IPS-NIHi7 (cell line): Measurements from ENCODE around the gene SIDT2.
"Not testable (repeated sequence)": the region's sequence is repeated elsewhere in the genome, so short reads cannot be mapped to it uniquely, and the experiment has no call there.

Source experiments
- DNase-seq: peaks from one replicate; pipeline ENCODE4 v3.0.0; 2012; ENCODE audit warnings: mixed read lengths; ENCODE audit errors: extremely low spot score

The SIDT2 gene

GRCh38 chr11:117202386-117203068 lies 24.0 kb downstream of the SIDT2 start:
- no peak for DNase-seq

GRCh38 chr11:117203069-117203407 lies 24.5 kb downstream of the SIDT2 start:
- DNase-seq, result no peak

- DNase-seq, result no peak
Measured at GRCh38 chr11:117204283-117205080, 25.9 kb downstream of the SIDT2 start.

GRCh38 chr11:117205211-117205818 lies 26.8 kb downstream of the SIDT2 start:
- no peak for DNase-seq

- not testable (repeated sequence) for DNase-seq
Measured at GRCh38 chr11:117206111-117206510, 27.6 kb downstream of the SIDT2 start.

- not testable (repeated sequence) for DNase-seq
Measured at GRCh38 chr11:117206859-117207258, 28.3 kb downstream of the SIDT2 start.

GRCh38 chr11:117207481-117207880 lies 28.9 kb downstream of the SIDT2 start:
- not testable (repeated sequence) for DNase-seq

GRCh38 chr11:117208710-117209109 lies 30.2 kb downstream of the SIDT2 start:
- not testable (repeated sequence) for DNase-seq

GRCh38 chr11:117209351-117210125 lies 31.0 kb downstream of the SIDT2 start:
- DNase-seq, result not testable (repeated sequence)

- no peak for DNase-seq
Measured at GRCh38 chr11:117210620-117211019, 32.1 kb downstream of the SIDT2 start.

- DNase-seq, result no peak
Measured at GRCh38 chr11:117212697-117213355, 34.3 kb downstream of the SIDT2 start.

GRCh38 chr11:117214404-117215110 lies 36.0 kb downstream of the SIDT2 start:
- no peak for DNase-seq

- no peak for DNase-seq
Measured at GRCh38 chr11:117217141-117218084, 38.9 kb downstream of the SIDT2 start.

GRCh38 chr11:117218133-117218915 lies 39.8 kb downstream of the SIDT2 start:
- no peak for DNase-seq

GRCh38 chr11:117219001-117219400 lies 40.5 kb downstream of the SIDT2 start:
- no peak for DNase-seq

GRCh38 chr11:117219455-117219854 lies 40.9 kb downstream of the SIDT2 start:
- DNase-seq, result no peak

GRCh38 chr11:117219995-117220394 lies 41.5 kb downstream of the SIDT2 start:
- no peak for DNase-seq

GRCh38 chr11:117220568-117220967 lies 42.0 kb downstream of the SIDT2 start:
- no peak for DNase-seq
